Activated CD8-positive, alpha-beta memory T cell treated with anti-CD3 and anti-CD28 coated beads for 1 hour (primary cell): ENCODE measurements around the gene C19orf53.

ENCODE experiments used
- DNase-seq, 2 donors: peaks; one replicate each; pipeline ENCODE4 v3.0.0-alpha.2; 2020; ENCODE audit warnings: low read depth in 1 of 2; ENCODE audit errors: extremely low read depth in 1 of 2

Gene C19orf53

DNA sequence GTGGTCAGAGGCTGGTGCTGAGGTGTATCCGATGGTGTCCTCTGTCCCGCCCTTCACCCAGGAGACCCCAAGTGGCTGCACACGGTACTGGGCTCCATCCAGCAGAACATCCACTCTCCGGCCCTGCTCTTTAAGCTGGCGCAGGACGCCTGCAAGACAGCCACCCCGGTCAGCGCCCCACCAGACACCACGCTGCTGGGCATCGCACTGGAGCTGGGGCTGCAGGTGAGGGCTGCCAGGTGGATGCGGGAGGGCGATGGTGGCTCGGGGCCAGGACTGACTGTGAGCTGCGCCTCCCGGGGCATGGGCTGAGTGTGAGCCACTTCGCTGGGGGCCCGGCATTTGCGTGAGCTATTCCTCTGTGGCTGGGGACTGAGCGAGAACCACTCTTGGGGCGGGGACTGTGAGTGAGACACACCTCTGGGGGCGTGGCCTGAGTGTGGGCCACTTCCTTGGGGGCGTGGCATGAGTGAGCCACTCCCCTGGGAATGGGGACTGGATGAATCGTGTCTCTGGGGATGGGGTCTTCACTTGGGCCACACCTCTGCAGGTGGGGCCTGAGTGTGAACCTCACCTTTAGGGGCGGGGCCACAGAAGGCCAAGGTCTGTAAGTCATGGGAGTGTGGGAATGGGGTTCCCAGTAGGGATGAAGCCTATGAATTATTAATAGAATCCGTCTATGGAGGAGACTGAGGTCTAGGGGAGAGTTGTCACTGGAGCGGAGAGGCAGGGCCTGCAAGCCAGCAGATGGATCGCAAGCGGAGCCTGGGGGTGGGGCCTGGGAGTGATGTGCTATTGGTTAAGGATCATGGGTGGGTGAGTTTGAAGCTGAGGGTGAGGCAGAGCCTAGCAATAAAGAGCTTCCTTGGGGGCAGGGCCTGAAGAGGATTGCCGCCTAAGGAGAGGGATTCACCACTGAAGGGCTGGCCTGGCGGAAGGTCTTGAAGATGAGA is 51.5 kb downstream of the C19orf53 start:
- DNase-seq, result no peak

- DNase-seq, result no peak
Measured at GRCh38 chr19:13826652-13827235, 52.5 kb downstream of the C19orf53 start.

DNA sequence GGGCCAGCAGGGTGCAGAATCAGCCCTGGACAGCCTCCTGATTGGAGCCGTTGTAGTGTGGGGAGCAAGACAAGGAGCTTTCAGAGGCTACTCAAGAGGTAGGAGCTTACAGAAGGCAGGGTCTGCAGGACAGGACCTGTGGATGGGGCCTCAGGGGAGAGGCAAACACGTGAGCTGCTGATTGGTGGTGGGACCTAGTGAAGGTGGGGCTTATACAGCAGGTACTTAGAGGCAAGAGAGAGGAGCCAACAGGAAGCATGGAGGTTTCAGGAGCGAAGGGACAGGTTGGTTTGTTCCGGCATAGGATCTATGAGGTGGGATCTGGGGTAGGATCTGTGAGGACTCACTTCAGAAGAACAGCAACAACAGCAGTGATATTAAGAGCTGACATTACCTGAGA is 53.4 kb downstream of the C19orf53 start:
- DNase-seq, result no peak
